HFF-Myc (cell line): ENCODE measurements around the gene SFTPA1.
"Not testable (repeated sequence)": the region's sequence is repeated elsewhere in the genome, so short reads cannot be mapped to it uniquely, and the experiment has no call there.

ENCODE experiments used
- DNase-seq: peaks from one replicate; pipeline ENCODE4 v3.0.0-alpha.2; 2011; ENCODE audit warnings: low read depth; ENCODE audit errors: extremely low read depth
- H3K4me3 ChIP-seq: replicated peaks from 2 replicates; pipeline ENCODE4 v1.5.1; 2011; ENCODE audit warnings: low read depth, mild to moderate bottlenecking, control low read depth, low read length
- TF ChIP-seq, protein P1 (sequence below): IDR thresholded peaks from 2 replicates; pipeline ENCODE4 v1.5.1; 2012; ENCODE audit warnings: mild to moderate bottlenecking, low read depth, low read length, control low read depth; ENCODE audit errors: missing control alignments

The SFTPA1 gene

DNA sequence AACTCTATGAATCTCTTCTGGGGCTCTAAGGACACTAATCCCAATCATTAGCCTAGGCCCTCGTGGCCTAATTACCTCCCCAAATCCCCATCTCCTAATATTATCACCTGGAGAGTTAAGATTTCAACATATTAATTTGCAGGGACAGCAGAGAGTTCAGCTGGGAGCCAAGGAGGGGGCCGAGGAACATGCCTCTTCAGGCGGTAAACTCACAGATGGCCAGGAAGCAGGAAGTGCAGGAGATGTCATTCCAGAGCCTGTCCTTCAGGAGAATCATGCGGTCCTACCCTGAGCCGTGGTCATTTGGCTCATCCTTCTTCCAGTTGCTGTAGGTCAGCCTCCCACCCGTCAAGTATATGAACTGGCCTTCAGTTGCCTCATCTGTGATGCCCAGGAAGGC, 28.6 kb upstream of the SFTPA1 start:
- TF ChIP-seq, protein P1, sequence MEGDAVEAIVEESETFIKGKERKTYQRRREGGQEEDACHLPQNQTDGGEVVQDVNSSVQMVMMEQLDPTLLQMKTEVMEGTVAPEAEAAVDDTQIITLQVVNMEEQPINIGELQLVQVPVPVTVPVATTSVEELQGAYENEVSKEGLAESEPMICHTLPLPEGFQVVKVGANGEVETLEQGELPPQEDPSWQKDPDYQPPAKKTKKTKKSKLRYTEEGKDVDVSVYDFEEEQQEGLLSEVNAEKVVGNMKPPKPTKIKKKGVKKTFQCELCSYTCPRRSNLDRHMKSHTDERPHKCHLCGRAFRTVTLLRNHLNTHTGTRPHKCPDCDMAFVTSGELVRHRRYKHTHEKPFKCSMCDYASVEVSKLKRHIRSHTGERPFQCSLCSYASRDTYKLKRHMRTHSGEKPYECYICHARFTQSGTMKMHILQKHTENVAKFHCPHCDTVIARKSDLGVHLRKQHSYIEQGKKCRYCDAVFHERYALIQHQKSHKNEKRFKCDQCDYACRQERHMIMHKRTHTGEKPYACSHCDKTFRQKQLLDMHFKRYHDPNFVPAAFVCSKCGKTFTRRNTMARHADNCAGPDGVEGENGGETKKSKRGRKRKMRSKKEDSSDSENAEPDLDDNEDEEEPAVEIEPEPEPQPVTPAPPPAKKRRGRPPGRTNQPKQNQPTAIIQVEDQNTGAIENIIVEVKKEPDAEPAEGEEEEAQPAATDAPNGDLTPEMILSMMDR = no peak
- H3K4me3 ChIP-seq = no peak overlapping the region
- DNase-seq = no peak

DNA sequence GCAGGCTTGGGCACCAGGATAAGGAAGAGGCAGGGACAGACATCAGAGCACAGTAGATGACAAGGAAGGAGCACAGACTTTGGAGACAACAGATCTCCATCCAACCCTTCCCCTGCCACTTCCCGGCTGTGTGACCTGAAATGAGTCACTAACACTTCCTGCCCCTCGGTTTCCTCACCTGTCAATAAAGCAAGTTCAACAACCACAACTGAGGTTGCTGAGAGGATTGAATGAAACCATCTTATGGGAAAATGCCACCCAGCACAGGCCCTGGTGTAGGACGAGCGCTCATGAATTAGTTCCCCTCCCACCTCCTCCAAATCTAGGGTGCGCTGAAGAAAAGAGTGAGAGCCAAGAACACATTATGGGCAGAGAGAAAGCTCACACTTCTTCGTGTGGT, 27.8 kb upstream of the SFTPA1 start:
- not testable (repeated sequence) for H3K4me3 ChIP-seq, DNase-seq

DNA sequence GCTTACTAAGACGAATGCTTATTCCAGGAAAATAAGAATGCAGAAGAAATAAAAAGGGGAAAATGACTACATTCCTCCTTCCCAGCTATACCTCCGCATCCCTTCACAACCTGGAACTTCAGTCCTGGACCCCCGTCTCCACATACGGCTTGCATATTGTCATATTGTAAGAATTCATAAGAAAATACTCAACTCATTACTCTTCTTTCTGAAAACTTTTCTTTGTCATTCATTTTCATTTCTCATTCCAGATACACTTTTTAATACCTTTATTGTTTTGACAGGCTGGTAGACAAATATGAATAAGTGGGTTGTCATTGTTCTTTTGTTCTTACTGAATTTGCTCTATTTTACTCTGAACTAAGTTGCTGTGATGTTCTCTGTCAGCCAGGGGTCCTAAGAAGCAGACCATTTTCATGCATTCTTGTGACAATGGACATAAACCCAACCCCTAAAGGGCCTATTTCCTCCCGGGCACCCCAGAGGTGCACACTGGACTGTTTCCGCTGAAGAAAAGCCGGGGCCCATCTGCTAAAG, 27.2 kb upstream of the SFTPA1 start:
- TF ChIP-seq, protein P1 = no peak
- H3K4me3 ChIP-seq = no peak overlapping the region
- no peak for DNase-seq

GRCh38 chr10:79585870-79586527, 24.7 kb upstream of the SFTPA1 start:
- no peak for DNase-seq

GRCh38 chr10:79586933-79587332, 23.8 kb upstream of the SFTPA1 start:
- TF ChIP-seq, protein P1 = no peak
- no peak for DNase-seq
- H3K4me3 ChIP-seq = no peak overlapping the region

More at GRCh38 chr10:79585870-79586527, 24.7 kb upstream of the SFTPA1 start:
- no peak overlapping the region for H3K4me3 ChIP-seq
- TF ChIP-seq, protein P1 = no peak

GRCh38 chr10:79588800-79589199, 21.9 kb upstream of the SFTPA1 start:
- TF ChIP-seq, protein P1 = no peak
- no peak for DNase-seq
- no peak overlapping the region for H3K4me3 ChIP-seq

DNA sequence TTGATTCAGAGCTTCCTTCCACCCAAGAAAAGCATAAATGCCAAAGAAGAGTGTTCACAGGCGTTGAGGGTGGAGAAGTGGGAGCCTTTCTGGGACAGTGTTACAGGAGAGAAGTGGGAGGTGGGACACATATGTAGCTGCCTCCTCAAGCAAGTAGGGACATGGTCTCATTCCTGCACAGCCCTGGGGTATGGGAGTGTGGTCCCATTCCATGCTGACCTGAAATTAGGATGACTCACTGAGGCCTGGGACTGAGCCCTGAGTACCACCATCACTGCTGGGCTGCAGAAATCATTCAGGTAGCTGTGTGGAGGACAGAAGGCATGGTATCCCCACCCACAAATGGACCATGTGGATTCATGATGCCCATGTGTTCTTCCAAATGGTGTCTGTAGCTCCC, 17.4 kb upstream of the SFTPA1 start:
- TF ChIP-seq, protein P1 = no peak
- no peak for DNase-seq
- H3K4me3 ChIP-seq = no peak overlapping the region

GRCh38 chr10:79594565-79594964, 16.2 kb upstream of the SFTPA1 start:
- H3K4me3 ChIP-seq, DNase-seq: not testable (repeated sequence)
